BJ (cell line): ENCODE results near the gene RIPOR2. TPM values are rescaled to one million over a fixed set of nuclear protein-coding genes. Genes with fewer than 3 reads are reported as not detected.
"Not testable (repeated sequence)": the region's sequence is repeated elsewhere in the genome, so short reads cannot be mapped to it uniquely, and the experiment has no call there.

ENCODE experiments used
- CTCF ChIA-PET: fragments of 350-600 bp; formaldehyde crosslinking; extraction: SDS; loops from one replicate; lab custom pipeline; 2021; ENCODE audit warnings: antibody characterized with exemption, inconsistent platforms; lab: Yijun Ruan, JAX
- POLR2A ChIA-PET: fragments of 300-600 bp; sonication (Branson Sonifier 250); formaldehyde crosslinking; extraction: SDS; loops from one replicate; lab custom pipeline; 2021; ENCODE audit warnings: antibody characterized with exemption; lab: Charles Lee
- DNase-seq: peaks from one replicate; pipeline ENCODE4 v3.0.0-alpha.2; 2011; ENCODE audit warnings: low read depth
- H3K27me3 ChIP-seq: 2 replicates; pipeline ENCODE4 v1.6.0; 2011; ENCODE audit warnings: low read length; ENCODE audit not compliant: control insufficient read depth, insufficient read depth
- H3K36me3 ChIP-seq: 2 replicates; pipeline ENCODE4 v1.5.1; 2011; ENCODE audit warnings: low read length; ENCODE audit not compliant: control insufficient read depth, insufficient read depth
- H3K4me3 ChIP-seq: 2 replicates; pipeline ENCODE4 v1.5.1; 2011; ENCODE audit warnings: low read depth, mild to moderate bottlenecking, control low read depth, low read length
- polyA plus RNA-seq: library from polyadenylated mRNA; depleted of rRNA; stranded (reverse); fragments of >200 nt; gene quantifications from 2 replicates; pipeline ENCODE4 v1.2.3, GENCODE V29; 2011; rRNA removed
- TF ChIP-seq, protein P1 (sequence below): IDR thresholded peaks from 2 replicates; pipeline ENCODE4 v1.5.1; 2011; ENCODE audit warnings: low read depth, mild to moderate bottlenecking, control low read depth, inconsistent platforms, low read length, moderate library complexity; ENCODE audit not compliant: insufficient read depth

RIPOR2 gene
- polyA plus RNA-seq, 1 experiment: 52.6 TPM

DNA sequence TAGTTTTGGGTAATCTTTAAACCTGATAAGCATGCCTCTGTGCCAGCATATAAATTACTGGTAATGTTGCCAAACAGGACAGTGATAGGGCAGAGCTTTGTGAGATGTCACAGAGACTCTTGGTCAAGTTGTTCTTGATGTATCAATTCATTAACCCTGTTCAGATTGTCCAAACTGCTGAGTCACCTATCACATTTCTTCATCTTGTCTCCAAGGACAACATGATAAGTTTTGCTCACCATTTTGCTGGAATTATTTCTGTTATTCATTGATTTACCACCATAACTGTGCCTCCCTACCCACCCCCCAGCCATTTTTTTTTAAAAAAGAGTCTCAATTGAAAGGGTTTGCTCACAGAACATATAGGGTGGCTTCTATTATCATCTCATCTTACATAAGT is 180.5 kb downstream of the RIPOR2 start:
- DNase-seq: no peak
- H3K4me3 ChIP-seq: no peak overlapping the region
- H3K36me3 ChIP-seq: no peaks in the 10 kb centered on the region
- TF ChIP-seq, protein P1, sequence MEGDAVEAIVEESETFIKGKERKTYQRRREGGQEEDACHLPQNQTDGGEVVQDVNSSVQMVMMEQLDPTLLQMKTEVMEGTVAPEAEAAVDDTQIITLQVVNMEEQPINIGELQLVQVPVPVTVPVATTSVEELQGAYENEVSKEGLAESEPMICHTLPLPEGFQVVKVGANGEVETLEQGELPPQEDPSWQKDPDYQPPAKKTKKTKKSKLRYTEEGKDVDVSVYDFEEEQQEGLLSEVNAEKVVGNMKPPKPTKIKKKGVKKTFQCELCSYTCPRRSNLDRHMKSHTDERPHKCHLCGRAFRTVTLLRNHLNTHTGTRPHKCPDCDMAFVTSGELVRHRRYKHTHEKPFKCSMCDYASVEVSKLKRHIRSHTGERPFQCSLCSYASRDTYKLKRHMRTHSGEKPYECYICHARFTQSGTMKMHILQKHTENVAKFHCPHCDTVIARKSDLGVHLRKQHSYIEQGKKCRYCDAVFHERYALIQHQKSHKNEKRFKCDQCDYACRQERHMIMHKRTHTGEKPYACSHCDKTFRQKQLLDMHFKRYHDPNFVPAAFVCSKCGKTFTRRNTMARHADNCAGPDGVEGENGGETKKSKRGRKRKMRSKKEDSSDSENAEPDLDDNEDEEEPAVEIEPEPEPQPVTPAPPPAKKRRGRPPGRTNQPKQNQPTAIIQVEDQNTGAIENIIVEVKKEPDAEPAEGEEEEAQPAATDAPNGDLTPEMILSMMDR: no peak
- POLR2A ChIA-PET: no interaction called here
- CTCF ChIA-PET: interaction anchor here (1.1 to 2.0 kb wide), 2 partner anchors 12 to 174 kb away, joined by 4 to 5 read pairs; no protein-coding TSS in a partner anchor
- no peaks in the 10 kb centered on the region for H3K27me3 ChIP-seq

DNA sequence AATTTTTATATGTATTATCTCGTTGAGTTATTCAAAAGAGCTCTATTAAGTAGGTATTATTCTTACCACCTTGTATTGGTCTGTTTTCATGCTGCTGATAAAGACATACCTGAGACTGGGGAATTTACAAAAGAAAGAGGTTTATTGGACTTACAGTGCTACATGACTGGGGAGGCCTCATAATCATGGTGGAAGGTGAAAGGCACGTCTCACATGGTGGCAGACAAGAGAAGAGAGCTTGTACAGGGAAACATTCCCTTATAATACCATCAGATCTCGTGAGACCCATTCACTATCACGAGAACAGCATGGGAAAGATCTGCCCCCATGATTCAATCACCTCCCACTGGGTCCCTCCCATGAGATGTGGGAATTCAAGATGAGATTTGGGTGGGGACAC is 181.4 kb downstream of the RIPOR2 start:
- H3K4me3 ChIP-seq, DNase-seq, H3K27me3 ChIP-seq, POLR2A ChIA-PET, H3K36me3 ChIP-seq: not testable (repeated sequence)
- CTCF ChIA-PET: interaction anchor here (1.1 to 2.0 kb wide), 4 partner anchors 11 to 173 kb away, joined by 3 to 5 read pairs (median 4); no protein-coding TSS in a partner anchor

Other genes starting within 250 kb of the RIPOR2 start
- gene C6orf62, start 216.8 kb downstream of the RIPOR2 start, polyA plus RNA-seq: 38.9 and 83.8 TPM in 2 replicates
- gene GMNN, start 161.0 kb downstream of the RIPOR2 start, polyA plus RNA-seq: 13.4 and 17.8 TPM in 2 replicates
- not detected in 2 replicates for gene ARMH2, start 137.0 kb downstream of the RIPOR2 start, polyA plus RNA-seq